ELF-1 (cell line): ENCODE data around the gene EXD3.
"Not testable (repeated sequence)": the region's sequence is repeated elsewhere in the genome, so short reads cannot be mapped to it uniquely, and the experiment has no call there.

Experiments
- DNase-seq: peaks from one replicate; pipeline ENCODE4 v3.0.0-alpha.2; 2016; ENCODE audit warnings: low read depth, low spot score

The EXD3 gene

DNA sequence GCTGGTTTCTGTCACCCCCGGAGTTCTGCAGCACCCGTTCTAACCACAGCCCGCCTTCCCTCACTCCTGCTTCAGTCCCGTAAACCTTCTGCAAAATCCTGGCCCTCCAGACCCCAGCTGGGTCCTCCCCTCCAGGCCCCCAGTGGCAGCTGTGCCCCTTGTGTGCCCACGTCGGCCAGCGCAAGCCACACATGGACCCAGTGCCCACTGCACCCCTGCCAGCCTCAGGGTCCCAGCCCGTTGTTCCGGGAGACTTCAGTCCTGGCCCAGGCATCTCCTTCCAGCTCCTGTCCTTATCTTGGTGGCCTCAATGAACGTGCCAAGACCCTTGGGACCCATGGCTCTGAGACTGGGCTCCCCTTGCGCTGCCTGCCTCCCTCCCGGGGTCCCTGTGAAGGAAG lies 43.2 kb downstream of the EXD3 start:
- no peak for DNase-seq

DNA sequence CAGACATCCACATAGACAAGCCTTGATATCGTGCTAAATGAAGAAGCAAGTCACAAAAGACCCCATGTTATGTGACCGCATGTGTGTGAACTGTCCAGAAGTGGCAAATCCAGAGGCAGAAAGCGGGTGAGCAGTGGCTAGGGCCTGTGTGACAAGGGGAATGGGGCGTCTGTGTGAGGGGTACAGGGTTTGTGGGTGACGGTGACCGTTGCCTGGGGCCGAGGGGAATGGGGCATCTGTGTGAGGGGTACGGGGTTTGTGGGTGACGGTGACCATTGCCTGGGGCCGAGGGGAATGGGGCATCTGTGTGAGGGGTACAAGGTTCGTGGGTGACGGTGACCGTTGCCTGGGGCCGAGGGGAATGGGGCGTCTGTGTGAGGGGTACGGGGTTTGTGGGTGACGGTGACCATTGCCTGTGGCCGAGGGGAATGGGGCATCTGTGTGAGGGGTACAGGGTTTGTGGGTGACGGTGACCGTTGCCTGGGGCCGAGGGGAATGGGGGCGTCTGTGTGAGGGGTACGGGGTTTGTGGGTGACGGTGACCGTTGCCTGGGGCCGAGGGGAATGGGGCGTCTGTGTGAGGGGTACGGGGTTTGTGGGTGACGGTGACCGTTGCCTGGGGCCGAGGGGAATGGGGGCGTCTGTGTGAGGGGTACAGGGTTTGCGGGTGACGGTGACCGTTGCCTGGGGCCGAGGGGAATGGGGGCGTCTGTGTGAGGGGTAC lies 44.1 kb downstream of the EXD3 start:
- not testable (repeated sequence) for DNase-seq

DNA sequence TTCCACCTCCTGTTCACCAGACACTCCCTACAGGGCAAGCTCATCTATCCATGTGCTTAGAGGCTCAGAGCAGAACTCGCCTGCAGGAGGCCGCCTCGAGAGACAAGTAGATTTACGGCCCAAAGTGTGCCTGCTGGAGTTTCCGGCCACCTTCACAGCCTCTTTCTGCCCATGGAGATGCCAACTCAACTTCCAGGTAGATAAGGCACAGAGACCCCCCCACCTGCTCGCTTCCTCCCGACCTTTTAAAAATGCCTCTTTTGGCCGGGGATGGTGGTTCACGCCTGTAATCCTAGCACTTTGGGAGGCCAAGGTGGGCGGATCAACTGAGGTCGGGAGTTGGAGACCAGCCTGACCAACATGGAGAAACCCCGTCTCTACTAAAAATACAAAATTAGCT lies 46.6 kb downstream of the EXD3 start:
- no peak for DNase-seq

DNA sequence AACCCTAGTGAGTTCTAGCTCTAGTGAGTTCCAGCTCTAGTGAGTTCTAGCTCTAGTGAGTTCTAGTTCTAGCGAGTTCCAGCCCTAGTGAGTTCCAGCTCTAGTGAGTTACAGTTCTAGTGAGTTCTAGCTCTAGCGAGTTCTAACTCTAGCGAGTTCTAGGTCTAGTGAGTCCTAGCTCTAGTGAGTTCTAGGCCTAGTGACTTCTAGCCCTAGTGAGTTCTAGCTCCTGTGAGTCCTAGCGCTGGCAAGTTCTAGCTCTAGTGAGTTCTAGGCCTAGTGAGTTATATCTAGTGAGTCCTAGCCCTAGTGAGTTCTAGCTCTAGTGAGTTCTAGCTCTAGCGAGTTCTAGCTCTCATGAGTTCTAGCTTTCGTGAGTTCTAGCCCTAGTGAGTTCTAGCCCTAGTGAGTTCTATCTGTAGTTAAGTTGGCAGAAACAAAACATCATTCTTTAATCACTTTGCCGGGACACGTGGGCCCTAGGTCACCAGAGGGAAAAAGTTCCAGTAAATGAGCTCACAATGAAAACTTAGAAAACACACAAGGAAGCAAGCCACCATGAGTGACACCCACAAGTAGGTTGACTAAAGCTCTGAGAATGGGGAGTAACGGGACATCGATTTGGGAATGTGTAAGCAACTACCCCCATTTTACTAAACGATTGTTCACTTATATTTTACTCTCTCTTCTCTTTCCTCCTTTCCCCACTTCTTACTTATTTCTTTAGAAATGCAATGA lies 47.5 kb downstream of the EXD3 start:
- DNase-seq, result no peak

DNA sequence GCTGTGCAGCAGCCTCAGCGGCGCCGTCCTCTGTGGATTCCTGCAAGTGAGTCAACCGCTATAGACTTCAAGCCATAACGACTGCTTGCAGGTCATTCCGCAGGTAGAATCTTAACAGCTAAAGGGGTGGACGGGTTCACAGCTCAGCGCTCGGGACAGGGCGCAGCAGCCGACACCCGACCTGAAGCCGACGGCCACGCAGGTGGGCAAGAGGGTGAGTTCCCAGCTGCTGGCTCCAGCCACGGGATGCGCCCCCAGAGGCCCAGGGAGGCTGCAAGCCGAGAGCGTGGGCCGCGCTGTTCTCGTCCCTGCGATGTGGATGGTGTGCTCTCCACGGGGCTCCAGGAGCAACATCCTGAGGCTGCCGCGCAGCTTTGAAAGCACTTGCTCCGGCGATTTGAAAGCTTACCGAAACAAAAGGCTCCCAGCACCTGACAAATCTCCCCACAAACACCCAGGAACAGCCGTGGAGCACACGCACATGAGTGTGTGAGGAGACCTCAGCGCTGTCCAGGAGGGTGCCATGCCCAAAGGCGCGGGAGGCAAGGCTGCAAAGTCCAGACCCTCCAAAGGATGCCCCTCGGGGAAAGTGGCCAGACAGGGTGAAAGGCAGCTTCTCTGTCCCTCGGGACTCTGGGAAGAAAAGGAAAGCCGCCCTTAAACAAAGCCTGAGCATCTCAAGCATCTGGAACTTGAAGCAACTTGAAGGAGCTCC lies 48.7 kb downstream of the EXD3 start:
- DNase-seq, result no peak

DNA sequence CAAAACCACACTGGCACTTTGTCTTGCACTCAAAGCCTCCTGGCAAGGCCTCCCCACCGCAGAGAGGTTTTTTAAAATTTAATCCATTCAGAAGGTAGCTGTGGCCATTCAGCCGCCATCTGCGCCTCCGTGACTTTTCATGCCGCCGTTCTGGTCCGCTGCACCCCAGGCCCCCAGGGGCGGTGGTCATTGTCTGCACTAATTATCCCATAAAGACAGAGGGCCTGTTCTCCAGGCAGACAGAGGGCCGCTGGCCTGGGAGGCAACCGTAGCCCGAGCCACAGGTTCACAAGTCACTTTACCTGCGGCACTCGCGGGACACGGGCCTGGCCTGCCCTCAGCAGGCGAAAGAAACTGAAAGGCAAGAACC lies 49.4 kb downstream of the EXD3 start:
- DNase-seq, result peak; percentile 76

DNA sequence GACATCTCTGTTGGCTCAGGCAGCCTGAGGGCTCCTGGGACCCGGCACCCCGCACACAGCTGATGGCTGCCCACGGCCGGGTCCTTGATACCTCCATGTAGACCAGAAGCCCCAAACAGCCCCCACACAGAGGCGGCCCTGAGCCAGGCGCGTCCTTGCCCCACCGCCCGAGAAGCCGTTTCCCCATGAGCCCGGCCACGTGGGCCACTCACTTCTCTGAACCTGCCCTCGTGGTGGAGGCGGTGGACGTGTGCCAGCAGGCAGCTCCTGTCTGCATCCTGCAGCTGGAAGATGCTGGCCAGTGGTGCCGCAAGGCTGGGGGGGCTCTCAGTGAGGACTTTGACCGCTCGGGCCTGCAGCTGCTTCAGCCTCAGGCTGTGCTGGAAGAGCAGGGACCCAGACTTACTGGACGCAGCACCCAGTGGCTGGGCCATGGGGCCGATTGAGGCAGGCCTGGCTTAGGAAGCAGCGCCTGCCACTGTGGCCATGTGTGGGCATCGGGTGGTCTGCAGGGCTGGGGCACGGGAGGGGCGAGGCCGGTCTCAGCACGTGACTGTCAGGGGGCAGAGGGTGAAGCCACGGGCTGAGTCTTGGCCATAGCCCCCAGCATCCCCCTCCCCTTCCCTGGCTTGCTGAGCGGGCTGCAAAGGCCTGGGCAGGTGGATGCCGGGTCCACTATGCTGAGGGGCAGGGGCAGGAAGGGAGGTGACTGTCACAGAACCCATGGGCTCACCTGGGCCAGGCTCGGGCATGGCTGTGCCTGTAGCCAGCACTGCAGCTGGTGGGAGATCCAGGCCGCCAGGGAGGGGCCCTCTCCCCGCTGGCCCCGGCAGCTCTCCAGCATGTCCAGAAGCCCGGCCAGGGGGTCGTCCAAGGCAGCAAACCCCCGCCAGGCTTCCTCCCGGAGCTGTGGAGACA lies 50.0 kb downstream of the EXD3 start:
- DNase-seq, result no peak

DNA sequence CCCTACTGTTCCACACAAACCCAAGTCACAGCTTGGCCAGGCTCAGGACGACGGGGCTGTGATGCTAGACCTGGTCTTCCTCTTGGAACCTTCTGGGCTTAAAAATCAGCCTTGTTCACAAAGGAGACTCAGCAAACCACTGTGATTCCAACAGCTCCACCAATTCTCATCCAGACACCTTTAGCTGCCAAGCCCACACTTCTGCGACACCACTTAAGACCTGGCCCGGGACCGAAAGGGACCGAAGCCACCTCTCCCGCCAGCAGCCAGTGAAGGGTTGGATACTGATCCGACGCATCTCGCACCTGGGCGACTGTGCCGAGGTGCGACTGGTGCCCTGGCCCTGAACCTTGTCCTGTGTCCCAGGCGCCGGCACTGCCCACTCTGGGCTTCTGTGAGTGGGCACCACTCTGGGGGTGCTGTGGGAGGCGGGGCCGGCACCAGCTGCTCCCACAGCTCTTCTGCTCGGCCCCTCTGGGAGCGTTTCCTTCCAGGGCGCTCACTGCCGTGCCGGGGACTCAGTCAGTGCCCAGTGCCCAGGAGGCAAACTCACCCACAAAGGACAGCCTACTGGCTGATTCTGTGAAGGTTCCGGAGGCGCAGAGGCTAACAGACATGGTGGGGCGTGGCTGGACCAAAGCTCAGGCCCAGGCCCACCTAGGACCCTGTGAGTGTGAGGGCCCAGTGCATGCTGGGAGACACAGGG lies 50.9 kb downstream of the EXD3 start:
- DNase-seq, result no peak

DNA sequence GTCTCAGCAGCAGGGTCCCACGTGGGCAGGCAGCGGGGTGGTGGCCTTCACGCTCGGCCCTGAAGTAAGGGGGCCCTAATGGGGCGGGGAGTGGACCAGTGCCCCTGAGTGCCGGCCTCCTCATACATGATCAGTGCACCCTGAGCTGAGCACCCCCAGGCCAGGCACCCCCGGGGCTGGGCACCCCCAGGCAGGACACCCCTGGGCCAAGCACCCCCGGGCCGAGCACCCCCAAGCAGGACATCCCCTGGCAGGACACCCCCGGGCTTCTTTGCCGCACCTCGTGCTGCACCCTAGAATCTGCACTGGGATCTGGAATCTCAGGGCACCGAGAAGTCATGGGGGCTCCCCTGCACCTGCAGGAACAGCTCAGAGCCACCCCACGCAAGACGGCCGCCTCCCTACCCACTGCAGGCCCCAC lies 51.4 kb downstream of the EXD3 start:
- DNase-seq, result no peak

DNA sequence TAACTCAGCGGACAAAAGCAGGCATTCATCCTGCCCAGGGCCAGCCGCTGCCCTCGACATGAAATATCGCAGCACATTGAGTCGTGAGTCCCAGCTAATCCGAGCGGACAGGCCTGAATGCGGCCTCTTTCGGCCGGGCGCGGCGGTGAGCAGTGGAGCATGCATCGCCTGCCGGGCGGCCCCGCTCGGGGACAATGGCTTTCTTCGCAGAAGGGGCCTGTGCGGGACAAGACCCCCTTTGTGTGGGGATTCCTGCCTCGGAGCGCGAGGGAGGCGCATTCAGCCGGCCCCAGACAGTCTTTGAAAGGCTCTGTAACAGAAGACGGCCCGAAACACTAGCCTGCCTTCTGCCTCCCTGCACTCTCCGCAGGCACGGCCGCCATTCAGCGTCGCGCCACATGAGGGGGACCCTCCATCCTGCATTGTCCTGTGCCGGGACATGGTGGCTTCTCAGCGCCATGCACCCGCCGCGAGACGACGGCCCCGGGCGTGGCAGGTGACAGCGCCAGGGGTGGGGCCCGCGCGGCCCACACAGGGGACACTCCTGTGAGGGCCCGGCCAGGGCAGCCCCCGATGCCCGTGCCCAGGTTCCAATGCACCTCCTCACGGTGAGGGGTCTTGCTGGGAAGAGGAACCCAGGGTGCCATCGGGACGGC lies 52.0 kb downstream of the EXD3 start:
- DNase-seq, result peak; percentile 63

DNA sequence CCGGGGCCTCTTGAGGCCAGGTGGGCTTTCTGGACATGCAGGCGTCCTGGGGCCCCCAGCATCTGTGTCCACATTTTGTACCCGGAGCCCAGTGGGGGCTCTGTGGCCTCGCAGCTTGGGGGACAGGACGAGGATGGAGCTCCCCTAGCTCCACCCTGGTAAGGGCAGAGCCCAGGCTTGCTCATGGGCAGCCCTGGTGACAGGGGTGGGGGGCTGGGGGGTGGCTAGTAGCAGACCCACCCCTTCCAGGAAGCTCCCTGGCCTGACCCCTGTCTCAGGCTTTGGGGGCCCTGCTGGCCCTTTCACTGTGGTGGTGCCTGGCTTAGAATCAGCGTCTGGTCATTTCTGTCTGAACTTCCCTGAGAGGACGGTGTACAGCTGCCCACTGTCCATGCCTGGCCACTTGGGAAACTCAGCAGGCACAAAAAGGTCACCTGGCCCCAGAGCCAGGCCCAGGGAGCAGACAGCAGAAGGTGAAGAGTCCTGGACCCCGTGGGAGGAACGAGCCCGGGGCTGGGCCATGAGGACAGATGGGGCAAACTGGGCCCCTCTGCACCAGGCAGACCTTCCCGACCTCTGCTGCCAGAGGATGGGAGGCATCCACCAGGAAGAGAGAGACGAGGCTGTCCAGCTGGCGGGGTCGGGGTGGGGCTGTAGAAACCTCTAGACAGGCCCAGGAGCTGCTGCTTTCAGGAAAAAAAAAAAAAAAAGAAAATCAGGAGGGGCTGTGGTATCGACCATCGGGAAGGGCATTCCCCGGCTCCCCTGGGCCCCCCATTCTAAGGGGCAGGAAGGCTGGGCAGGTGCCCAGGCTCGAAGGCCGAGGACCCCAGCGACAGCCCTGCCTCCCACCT lies 52.8 kb downstream of the EXD3 start:
- DNase-seq, result no peak

DNA sequence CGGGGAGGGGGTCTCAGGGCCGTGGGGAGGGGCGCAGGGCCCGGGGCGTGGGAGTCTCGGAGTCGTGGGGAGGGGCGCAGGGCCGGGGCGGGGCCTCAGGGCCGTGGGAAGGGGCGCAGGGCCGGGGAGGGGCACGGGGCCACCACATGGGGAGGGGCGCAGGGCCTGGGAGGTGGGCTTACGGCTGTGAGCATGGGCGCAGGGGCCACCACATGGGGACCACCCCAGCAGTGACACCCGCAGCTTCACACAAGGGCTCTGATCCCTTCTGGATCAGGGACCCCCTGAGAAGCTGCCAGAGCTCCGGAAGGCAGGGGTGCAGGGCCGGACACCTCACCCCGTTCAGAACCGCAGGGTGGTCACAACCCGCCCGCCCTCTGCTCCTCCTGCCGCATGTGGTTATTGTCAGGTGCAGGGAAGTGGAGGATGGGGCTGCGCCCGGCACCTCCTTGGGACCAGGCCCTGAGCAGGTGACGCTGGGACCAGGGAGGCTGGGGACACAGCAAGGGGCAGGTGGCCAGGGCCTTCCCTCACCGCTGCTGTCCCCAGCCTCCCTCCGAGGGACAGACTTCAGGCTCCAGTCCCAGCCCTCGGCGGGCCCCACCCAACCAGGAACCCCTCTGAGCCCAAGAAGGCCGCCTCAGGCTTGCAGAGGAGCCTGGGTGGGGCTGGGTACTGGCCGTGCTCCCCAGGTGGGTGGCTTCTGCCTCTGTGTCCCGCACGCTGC lies 53.7 kb downstream of the EXD3 start:
- DNase-seq, result no peak

DNA sequence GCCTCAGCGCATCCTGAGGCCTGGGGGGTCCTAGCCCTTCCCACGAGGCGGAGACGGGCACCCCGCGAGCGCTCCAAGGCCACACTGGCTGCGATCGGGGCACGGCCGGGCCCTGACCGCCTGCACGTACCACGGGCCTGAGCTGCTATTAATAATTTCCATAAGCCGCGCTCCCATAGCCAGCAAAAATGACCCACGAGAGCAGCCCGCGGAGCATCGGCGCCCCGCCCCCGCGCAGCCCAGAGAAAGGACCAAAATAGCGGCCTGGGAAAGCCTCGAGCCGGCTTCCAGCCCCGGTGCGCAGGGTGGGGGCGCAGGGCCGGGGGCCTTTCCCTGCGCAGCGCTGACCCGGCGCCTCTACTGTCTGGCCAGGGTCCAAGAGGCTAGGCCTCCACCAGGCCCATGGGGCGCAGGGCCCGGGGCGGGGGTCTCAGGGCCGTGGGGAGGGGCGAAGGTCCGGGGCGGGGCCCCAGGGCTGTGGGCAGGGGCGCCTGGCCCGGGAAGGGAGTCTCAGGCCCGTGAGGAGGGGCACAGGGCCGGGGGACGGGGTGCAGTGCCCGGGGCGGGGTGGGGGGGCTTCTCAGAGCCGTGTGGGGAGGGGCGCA lies 54.4 kb downstream of the EXD3 start:
- DNase-seq, result no peak

DNA sequence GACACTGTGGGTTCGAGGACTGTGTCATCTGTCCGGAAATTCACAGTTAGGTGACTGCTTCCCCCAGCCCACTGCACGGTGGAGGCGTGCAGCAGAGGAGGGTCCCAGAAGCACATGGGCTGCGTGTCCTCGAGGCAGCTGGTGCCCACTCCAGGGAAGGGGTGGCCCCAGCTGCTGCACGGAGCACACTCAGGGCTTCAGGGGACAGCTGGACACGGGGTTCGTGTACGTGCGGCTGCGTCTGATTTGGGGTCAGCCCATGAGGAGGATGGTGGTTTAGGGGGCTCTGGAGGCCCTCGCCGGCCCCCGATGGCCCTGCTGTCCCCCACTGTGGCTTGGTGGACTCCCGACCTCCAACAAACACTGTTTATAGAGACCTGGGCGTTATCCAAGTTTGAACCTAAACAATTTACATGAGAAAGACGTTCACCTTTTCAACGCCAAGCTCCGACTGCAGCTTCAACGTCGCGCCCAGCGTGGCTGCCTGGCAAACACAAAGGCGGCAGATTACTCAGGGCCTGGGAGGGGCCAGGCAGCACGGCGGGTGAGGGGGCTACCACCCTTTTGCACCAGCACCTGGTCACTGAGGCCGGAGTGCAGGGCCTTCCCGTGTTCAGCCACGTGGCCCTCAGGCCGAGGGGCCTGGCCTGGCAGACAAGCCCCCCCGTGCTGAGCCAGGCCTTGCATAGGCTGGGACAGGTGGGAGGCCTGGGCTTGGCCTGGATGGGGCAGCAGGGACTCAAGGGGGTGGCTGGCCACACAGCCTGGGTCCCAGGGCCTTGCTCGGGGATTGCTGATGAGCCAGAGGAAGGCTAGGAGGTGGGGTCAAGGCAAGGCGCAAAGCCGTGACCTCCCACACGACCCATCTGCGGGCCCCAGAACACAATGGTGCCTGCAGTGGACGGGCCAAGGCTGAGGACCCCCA lies 55.2 kb downstream of the EXD3 start:
- DNase-seq, result no peak

DNA sequence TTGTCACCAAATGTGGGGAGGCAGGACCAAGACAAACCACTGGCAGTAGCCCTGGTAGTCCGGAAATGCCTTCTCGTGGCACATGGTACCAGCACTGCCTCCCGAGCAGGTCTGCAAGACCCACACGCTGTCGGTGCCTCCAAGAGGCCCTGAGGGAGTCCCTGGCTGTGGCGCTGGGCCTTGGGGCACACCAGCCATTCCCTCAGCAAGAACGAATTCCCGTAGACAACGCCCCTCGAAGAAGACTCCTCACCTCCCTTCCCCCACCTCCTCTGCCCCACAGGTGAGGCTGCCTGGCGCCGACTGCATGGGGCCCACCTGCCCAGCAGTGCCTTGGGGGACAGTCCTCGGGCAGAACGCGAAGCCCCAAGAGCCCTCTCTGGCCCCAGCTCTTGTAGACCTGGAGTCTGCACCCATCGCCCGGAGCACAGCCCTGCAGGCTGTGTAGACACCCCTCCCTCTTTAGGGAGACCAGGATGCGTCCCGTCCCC lies 56.0 kb downstream of the EXD3 start:
- no peak for DNase-seq

DNA sequence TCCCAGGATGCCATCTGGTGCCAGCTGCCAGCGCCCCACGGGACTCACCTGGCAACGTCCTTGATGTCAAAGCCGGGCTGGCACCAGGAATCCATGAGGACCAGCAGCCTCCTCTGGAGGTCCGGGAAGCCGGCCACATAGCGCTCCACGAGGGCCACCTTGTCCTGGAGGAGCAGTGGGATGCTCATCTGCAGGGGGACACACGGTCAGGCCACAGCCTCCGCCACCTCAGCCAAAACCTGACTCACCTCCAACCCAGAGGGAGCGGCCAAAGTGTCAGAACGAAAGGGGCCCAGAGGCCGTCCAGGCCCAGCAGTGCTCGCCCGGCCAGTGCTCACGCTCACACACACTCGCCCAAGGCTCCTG lies 56.5 kb downstream of the EXD3 start:
- no peak for DNase-seq
